ENCODE data around the gene FAM13C. TPM values are rescaled to one million over a fixed set of nuclear protein-coding genes. Genes with fewer than 3 reads are reported as not detected.

FAM13C gene
- total RNA-seq, 1 donor from 2014 or later: 10.7 TPM

- no peak for DNase-seq (ENCODE audit: low spot score in 2 of 2)
- Histone ChIP-seq H3K4me3 (no peak overlapping the region), H3K36me3 (peaks cover 19 to 25% of the 10 kb centered on the region in 2 donors), H3K27ac (no peak overlapping the region), H3K9me3 (no peaks in the 10 kb centered on the region), H3K27me3 (no peaks in the 10 kb centered on the region), H3K4me1 (peaks cover 0 to 7% of the 10 kb centered on the region in 2 donors)
- TF ChIP-seq CTCF (IDR thresholded peaks at IDR 0.05): no peak
- intact Hi-C loops (cut with DNase I): no loop called here
Measured at GRCh38 chr10:59272061-59272460, 90.3 kb downstream of the FAM13C start.

- H3K27me3 ChIP-seq: no peaks in the 10 kb centered on the region
- no peak for TF ChIP-seq CTCF (IDR thresholded peaks at IDR 0.05)
- H3K4me3 ChIP-seq: no peak overlapping the region
- H3K4me1 ChIP-seq: peaks cover 0 to 7% of the 10 kb centered on the region in 2 donors
- no peak overlapping the region for H3K27ac ChIP-seq
- intact Hi-C loops (cut with DNase I): no loop called here
- no peak for DNase-seq (ENCODE audit: low spot score in 2 of 2)
- no peaks in the 10 kb centered on the region for H3K9me3 ChIP-seq
- peaks cover 25 to 26% of the 10 kb centered on the region in 2 donors for H3K36me3 ChIP-seq
Measured at GRCh38 chr10:59271160-59271559, 91.2 kb downstream of the FAM13C start.

DNA sequence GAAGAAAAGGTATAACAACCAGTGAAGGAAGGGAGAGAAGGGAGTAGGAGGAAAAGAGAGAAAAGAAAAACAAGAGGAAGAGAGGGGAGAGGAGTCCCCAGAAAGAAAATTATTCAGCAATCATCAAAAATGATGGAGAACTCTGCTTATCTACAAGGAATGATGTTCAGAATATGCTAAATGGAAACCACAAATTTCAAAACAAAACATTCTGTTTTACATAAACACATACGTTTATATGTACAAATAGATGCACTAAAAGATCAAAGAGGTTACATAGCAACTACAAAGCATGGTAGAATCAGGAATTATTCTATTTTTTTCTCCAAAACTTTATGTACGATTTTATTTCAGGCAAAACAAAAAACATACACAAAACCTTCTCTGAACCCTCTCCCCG is 91.9 kb downstream of the FAM13C start:
- H3K4me3 ChIP-seq: no peak overlapping the region
- intact Hi-C loops (cut with DNase I): no loop called here
- H3K27me3 ChIP-seq: no peaks in the 10 kb centered on the region
- no peak overlapping the region for H3K27ac ChIP-seq
- TF ChIP-seq CTCF (IDR thresholded peaks at IDR 0.05): no peak
- no peaks in the 10 kb centered on the region for H3K9me3 ChIP-seq
- H3K4me1 ChIP-seq: peaks cover 0 to 7% of the 10 kb centered on the region in 2 donors
- DNase-seq (ENCODE audit: low spot score in 2 of 2): no peak
- H3K36me3 ChIP-seq: peaks cover 25 to 31% of the 10 kb centered on the region in 2 donors

DNA sequence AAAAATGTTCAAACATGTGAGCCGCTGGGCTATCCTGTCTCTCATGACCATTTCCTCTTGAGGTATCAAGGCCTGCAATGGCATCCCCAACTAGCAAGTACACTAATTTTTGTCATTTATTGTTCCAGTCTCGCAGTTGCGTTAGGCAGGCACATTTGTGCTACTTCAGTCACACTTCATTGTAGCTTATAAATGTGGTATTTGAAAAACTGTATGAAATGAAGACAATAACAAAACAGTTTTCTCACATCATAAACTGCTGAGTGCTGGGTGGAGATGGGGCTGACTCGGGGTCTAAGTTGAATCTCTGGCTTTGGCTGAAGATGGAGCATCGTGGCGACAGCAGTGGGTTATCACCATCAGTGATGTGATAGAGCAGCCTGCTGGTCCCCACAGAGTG is 92.7 kb downstream of the FAM13C start:
- Histone ChIP-seq H3K36me3 (peaks cover 25 to 31% of the 10 kb centered on the region in 2 donors), H3K9me3 (no peaks in the 10 kb centered on the region), H3K27ac (no peak overlapping the region), H3K4me1 (peaks cover 0 to 7% of the 10 kb centered on the region in 2 donors), H3K4me3 (no peak overlapping the region), H3K27me3 (no peaks in the 10 kb centered on the region)
- DNase-seq (ENCODE audit: low spot score in 2 of 2): no peak
- no peak for TF ChIP-seq CTCF (IDR thresholded peaks at IDR 0.05)
- intact Hi-C loops (cut with DNase I): no loop called here

GRCh38 chr10:59268460-59268859 is 93.9 kb downstream of the FAM13C start:
- Histone ChIP-seq H3K36me3 (peaks cover 28 to 40% of the 10 kb centered on the region in 2 donors), H3K27me3 (no peaks in the 10 kb centered on the region), H3K4me3 (no peak overlapping the region), H3K4me1 (peaks cover 0 to 6% of the 10 kb centered on the region in 2 donors), H3K9me3 (no peaks in the 10 kb centered on the region), H3K27ac (no peak overlapping the region)
- no peak for DNase-seq (ENCODE audit: low spot score in 2 of 2)
- TF ChIP-seq CTCF (IDR thresholded peaks at IDR 0.05): no peak
- intact Hi-C loops (cut with DNase I): no loop called here

- TF ChIP-seq CTCF (IDR thresholded peaks at IDR 0.05): no peak
- intact Hi-C loops (cut with DNase I): no loop called here
- Histone ChIP-seq H3K27ac (no peak overlapping the region), H3K9me3 (no peaks in the 10 kb centered on the region), H3K27me3 (no peaks in the 10 kb centered on the region), H3K4me3 (no peak overlapping the region), H3K4me1 (no peaks in the 10 kb centered on the region), H3K36me3 (peaks cover 28 to 40% of the 10 kb centered on the region in 2 donors)
- DNase-seq (ENCODE audit: low spot score in 2 of 2): no peak
Measured at GRCh38 chr10:59266321-59266720, 96.0 kb downstream of the FAM13C start.

All from ascending aorta (tissue), 2 donors.